HepG2 (cell line): ENCODE results near the gene ADGRD1. TPM values are rescaled to one million over a fixed set of nuclear protein-coding genes. Genes with fewer than 3 reads are reported as not detected.
A peak's percentile ranks its signal among the peaks of the same experiment; 100 is the strongest.

Experiments
- AHR ChIP-seq: IDR thresholded peaks from 2 replicates; pipeline ENCODE4 v1.6.1; 2018; ENCODE audit warnings: missing genetic modification reagents, missing compliant biosample characterization
- CBFB ChIP-seq: sonication (generic); formaldehyde crosslinking; IDR thresholded peaks from 2 replicates; pipeline ENCODE4 v1.4.0; 2020; ENCODE audit warnings: missing genetic modification reagents
- CEBPZ ChIP-seq: IDR thresholded peaks from 2 replicates; pipeline ENCODE4 v1.6.1; 2012; ENCODE audit warnings: low read length, improper control_type of control experiment
- CSRNP2 ChIP-seq: sonication (generic); formaldehyde crosslinking; conservative IDR thresholded peaks from 2 replicates; pipeline ENCODE4 v1.8.0; 2022; ENCODE audit warnings: low read depth, missing genetic modification reagents
- FOSL1 ChIP-seq: sonication (generic); formaldehyde crosslinking; IDR thresholded peaks from 2 replicates; pipeline ENCODE4 v1.9.0; 2021; ENCODE audit warnings: missing genetic modification reagents, borderline replicate concordance
- FOXC1 ChIP-seq: sonication (generic); formaldehyde crosslinking; IDR thresholded peaks from 2 replicates; pipeline ENCODE4 v1.8.0; 2022; ENCODE audit warnings: mild to moderate bottlenecking, missing genetic modification reagents, borderline replicate concordance
- HOXA7 ChIP-seq: sonication (generic); formaldehyde crosslinking; IDR thresholded peaks from 2 replicates; pipeline ENCODE4 v1.8.1; 2022; ENCODE audit warnings: mild to moderate bottlenecking, missing genetic modification reagents, moderate library complexity
- IRF2 ChIP-seq: IDR thresholded peaks from 2 replicates; pipeline ENCODE4 v1.6.1; 2018; ENCODE audit warnings: missing genetic modification reagents, missing compliant biosample characterization
- MIER3 ChIP-seq: IDR thresholded peaks from 2 replicates; pipeline ENCODE4 v1.6.1; 2016; ENCODE audit warnings: missing compliant biosample characterization, borderline replicate concordance
- MTF1 ChIP-seq: sonication (generic); formaldehyde crosslinking; IDR thresholded peaks from 2 replicates; pipeline ENCODE4 v1.5.0; 2020; ENCODE audit warnings: missing genetic modification reagents
- POLR2G ChIP-seq: fragments of 200-400 bp; formaldehyde crosslinking; IDR thresholded peaks from 2 replicates; pipeline ENCODE4 v1.6.1; 2018; ENCODE audit warnings: mild to moderate bottlenecking, low read depth, low read length, moderate library complexity
- RFX1 ChIP-seq: fragments of 450-650 bp; IDR thresholded peaks from 2 replicates; pipeline ENCODE4 v1.6.1; 2017
- RNF2 ChIP-seq: fragments of 450-650 bp; conservative IDR thresholded peaks from 2 replicates; pipeline ENCODE4 v1.6.1; 2016; ENCODE audit warnings: low read depth
- RXRA ChIP-seq: sonication (generic); formaldehyde crosslinking; IDR thresholded peaks from 2 replicates; pipeline ENCODE4 v1.5.1; 2020; ENCODE audit warnings: missing genetic modification reagents
- SOX5 ChIP-seq: IDR thresholded peaks from 2 replicates; pipeline ENCODE4 v1.6.1; 2016; ENCODE audit warnings: borderline replicate concordance
- THAP9 ChIP-seq: sonication (generic); formaldehyde crosslinking; IDR thresholded peaks from 2 replicates; pipeline ENCODE4; 2020; ENCODE audit warnings: missing genetic modification reagents, mild to moderate bottlenecking, borderline replicate concordance
- ZBTB43 ChIP-seq: sonication (generic); formaldehyde crosslinking; conservative IDR thresholded peaks from 2 replicates; pipeline ENCODE4 v1.4.0; 2020; ENCODE audit warnings: missing genetic modification reagents
- ZKSCAN5 ChIP-seq: sonication (generic); formaldehyde crosslinking; IDR thresholded peaks from 2 replicates; pipeline ENCODE4 v1.5.1; 2020; ENCODE audit warnings: mild to moderate bottlenecking, missing genetic modification reagents
- ZNF138 ChIP-seq: sonication (generic); formaldehyde crosslinking; IDR thresholded peaks from 2 replicates; pipeline ENCODE4 v1.5.0; 2020; ENCODE audit warnings: mild to moderate bottlenecking, low read depth, missing genetic modification reagents
- ZNF33B ChIP-seq: sonication (generic); formaldehyde crosslinking; IDR thresholded peaks from 2 replicates; pipeline ENCODE4 v1.5.1; 2020; ENCODE audit warnings: mild to moderate bottlenecking, missing genetic modification reagents
- ZNF766 ChIP-seq: sonication (generic); formaldehyde crosslinking; IDR thresholded peaks from 2 replicates; pipeline ENCODE4 v1.5.0; 2020; ENCODE audit warnings: missing genetic modification reagents, borderline replicate concordance
- ZNF792 ChIP-seq: IDR thresholded peaks from 2 replicates; pipeline ENCODE4 v1.6.1; 2016
- polyA plus RNA-seq, 8 experiments: library from polyadenylated mRNA; depleted of rRNA in 3 of 8; stranded (reverse) in 7 of 8; unstranded in 1 of 8; fragments of >200 nt; fragmentation: Illumina TruSeq in 4 of 8; extraction: Trizol in 4 of 8; gene quantifications; 2 replicates each; pipeline versions ENCODE4 v1.2.1 to v1.2.3, GENCODE V29; 2011 to 2016; ENCODE audit warnings: low read depth in 4 of 8, missing spikeins in 1 of 8, mixed read lengths in 1 of 8; ENCODE audit not compliant: insufficient read depth in 1 of 8
- total RNA-seq, 5 experiments: library from RNA; depleted of rRNA; stranded (reverse); fragments of >200 nt; fragmentation: Illumina TruSeq; extraction: Trizol; gene quantifications; 2 replicates each; pipeline ENCODE4 v1.2.3, GENCODE V29; 2016; ENCODE audit warnings: low read depth in 1 of 5

ADGRD1 gene
- total and polyA plus RNA-seq, 2 of the 13 experiments (the other 11 are each of a cell fraction or from before 2014, with no cell fraction given): 0.46 to 12.4 TPM

GRCh38 chr12:131012279-131013069 lies 58.8 kb downstream of the ADGRD1 start (continued):
- no peak for TF ChIP-seq CEBPZ
- peak; percentile 45; the same call in 1 of the 2 replicates for TF ChIP-seq FOSL1
- TF ChIP-seq ZNF33B (CRISPR knock-in tag): no peak
- TF ChIP-seq RFX1: no peak
- 0 out of 2 replicates have a peak, but pooled peaks have one; percentile 26 for TF ChIP-seq ZNF792
- no peak for TF ChIP-seq CBFB (CRISPR knock-in tag)
- TF ChIP-seq HOXA7 (CRISPR knock-in tag): no peak
- TF ChIP-seq SOX5: peak; percentile 84
- no peak; the same call in none of the 2 replicates for TF ChIP-seq FOXC1 (CRISPR knock-in tag)
- TF ChIP-seq MTF1: no peak
- TF ChIP-seq THAP9: peak; percentile 59; the same call in 1 of the 2 replicates
- peak; percentile 67; the same call in 1 of the 2 replicates for TF ChIP-seq ZNF766 (CRISPR knock-in tag)
- no peak for TF ChIP-seq AHR (CRISPR knock-in tag)
- no peak for TF ChIP-seq POLR2G
- peak; percentile 9; the same call in 1 of the 2 replicates for TF ChIP-seq ZKSCAN5 (CRISPR knock-in tag)
- peak; percentile 94; the same call in 1 of the 2 replicates for TF ChIP-seq MIER3
- peak; percentile 78; the same call in 1 of the 2 replicates for TF ChIP-seq ZBTB43 (CRISPR knock-in tag)
- no peak for TF ChIP-seq CSRNP2 (CRISPR knock-in tag)
- TF ChIP-seq ZNF138 (CRISPR knock-in tag): no peak
- peak; percentile 94 for TF ChIP-seq RXRA (CRISPR knock-in tag)
- peak; percentile 94 for TF ChIP-seq IRF2 (CRISPR knock-in tag)
- TF ChIP-seq RNF2: no peak
